HG03469 (cell line): ENCODE results near the gene CCDC80.

Experiments
- ATAC-seq: cut with Tn5 transposase; IDR thresholded peaks from one replicate; pipeline ENCODE4 v1.9.1; 2021; ENCODE audit warnings: mild to moderate bottlenecking, moderate library complexity, moderate number of reproducible peaks; ENCODE audit not compliant: unreplicated experiment

The CCDC80 gene

GRCh38 chr3:112656043-112656442 lies 15.1 kb upstream of the CCDC80 start:
- ATAC-seq = no peak

- ATAC-seq = no peak
Measured at GRCh38 chr3:112654979-112655378, 14.0 kb upstream of the CCDC80 start.

GRCh38 chr3:112654492-112654891 lies 13.5 kb upstream of the CCDC80 start:
- no peak for ATAC-seq

GRCh38 chr3:112653881-112654300 lies 12.9 kb upstream of the CCDC80 start:
- no peak for ATAC-seq

GRCh38 chr3:112653209-112653871 lies 12.4 kb upstream of the CCDC80 start:
- no peak for ATAC-seq

- ATAC-seq = no peak
Measured at GRCh38 chr3:112651516-112651915, 10.6 kb upstream of the CCDC80 start.

GRCh38 chr3:112651071-112651470 lies 10.1 kb upstream of the CCDC80 start:
- ATAC-seq = no peak

- no peak for ATAC-seq
Measured at GRCh38 chr3:112650482-112650881, 9.5 kb upstream of the CCDC80 start.

GRCh38 chr3:112649478-112649735 lies 8.5 kb upstream of the CCDC80 start:
- no peak for ATAC-seq

GRCh38 chr3:112647122-112647521 lies 6.2 kb upstream of the CCDC80 start:
- ATAC-seq = no peak

GRCh38 chr3:112646623-112647022 lies 5.7 kb upstream of the CCDC80 start:
- no peak for ATAC-seq

GRCh38 chr3:112644453-112644852 lies 3.5 kb upstream of the CCDC80 start:
- ATAC-seq = no peak

- no peak for ATAC-seq
Measured at GRCh38 chr3:112643621-112644240, 2.8 kb upstream of the CCDC80 start.

GRCh38 chr3:112642912-112643506 lies 2.1 kb upstream of the CCDC80 start:
- ATAC-seq = no peak

GRCh38 chr3:112640276-112640929 lies 540 bp downstream of the CCDC80 start:
- ATAC-seq = no peak

- ATAC-seq = no peak
Measured at GRCh38 chr3:112639455-112640225, 1.3 kb downstream of the CCDC80 start.

- ATAC-seq = no peak
Measured at GRCh38 chr3:112638327-112639020, 2.5 kb downstream of the CCDC80 start.

- ATAC-seq = no peak
Measured at GRCh38 chr3:112637700-112638099, 3.2 kb downstream of the CCDC80 start.

- ATAC-seq = no peak
Measured at GRCh38 chr3:112635674-112636073, 5.3 kb downstream of the CCDC80 start.

GRCh38 chr3:112634786-112635541 lies 6.0 kb downstream of the CCDC80 start:
- no peak for ATAC-seq
